HEK293T (cell line): ENCODE results near the gene MFAP2.

ENCODE experiments used
- ARNT ChIP-seq: fragments of 450-650 bp; IDR thresholded peaks from 2 replicates; pipeline ENCODE4 v1.6.1; 2017; ENCODE audit warnings: mild to moderate bottlenecking
- BHLHE40 ChIP-seq: fragments of 450-650 bp; IDR thresholded peaks from 2 replicates; pipeline ENCODE4 v1.6.1; 2016; ENCODE audit warnings: mild to moderate bottlenecking, moderate library complexity, borderline replicate concordance
- CTBP1 ChIP-seq: fragments of 450-650 bp; IDR thresholded peaks from 2 replicates; pipeline ENCODE4 v1.6.1; 2016; ENCODE audit warnings: borderline replicate concordance
- ELF4 ChIP-seq: fragments of 450-650 bp; IDR thresholded peaks from 2 replicates; pipeline ENCODE4 v1.6.1; 2017; ENCODE audit warnings: antibody characterized with exemption
- FOXA1 ChIP-seq: fragments of 450-650 bp; IDR thresholded peaks from 2 replicates; pipeline ENCODE4 v1.6.1; 2016; ENCODE audit warnings: mild to moderate bottlenecking
- FOXM1 ChIP-seq: fragments of 450-650 bp; IDR thresholded peaks from 2 replicates; pipeline ENCODE4 v1.6.1; 2017; ENCODE audit warnings: mild to moderate bottlenecking, borderline replicate concordance
- HDGF ChIP-seq: fragments of 450-650 bp; IDR thresholded peaks from 2 replicates; pipeline ENCODE4 v1.6.1; 2017; ENCODE audit warnings: antibody characterized with exemption, borderline replicate concordance
- L3MBTL2 ChIP-seq: fragments of 450-650 bp; conservative IDR thresholded peaks from 2 replicates; pipeline ENCODE4 v1.6.1; 2016; ENCODE audit warnings: mild to moderate bottlenecking
- LEF1 ChIP-seq: fragments of 450-650 bp; IDR thresholded peaks from 2 replicates; pipeline ENCODE4 v1.6.1; 2017; ENCODE audit warnings: mild to moderate bottlenecking, borderline replicate concordance
- NFRKB ChIP-seq: fragments of 450-650 bp; IDR thresholded peaks from 2 replicates; pipeline ENCODE4 v1.6.1; 2016; ENCODE audit warnings: mild to moderate bottlenecking, moderate library complexity
- SP1 ChIP-seq: fragments of 450-650 bp; IDR thresholded peaks from 2 replicates; pipeline ENCODE4 v1.6.1; 2017
- SUZ12 ChIP-seq: fragments of 450-650 bp; IDR thresholded peaks from 2 replicates; pipeline ENCODE4 v1.6.1; 2016; ENCODE audit warnings: mild to moderate bottlenecking
- TARDBP ChIP-seq: fragments of 450-650 bp; IDR thresholded peaks from 2 replicates; pipeline ENCODE4 v1.6.1; 2016
- ZNF384 ChIP-seq: fragments of 450-650 bp; IDR thresholded peaks from 2 replicates; pipeline ENCODE4 v1.6.1; 2016

DNA sequence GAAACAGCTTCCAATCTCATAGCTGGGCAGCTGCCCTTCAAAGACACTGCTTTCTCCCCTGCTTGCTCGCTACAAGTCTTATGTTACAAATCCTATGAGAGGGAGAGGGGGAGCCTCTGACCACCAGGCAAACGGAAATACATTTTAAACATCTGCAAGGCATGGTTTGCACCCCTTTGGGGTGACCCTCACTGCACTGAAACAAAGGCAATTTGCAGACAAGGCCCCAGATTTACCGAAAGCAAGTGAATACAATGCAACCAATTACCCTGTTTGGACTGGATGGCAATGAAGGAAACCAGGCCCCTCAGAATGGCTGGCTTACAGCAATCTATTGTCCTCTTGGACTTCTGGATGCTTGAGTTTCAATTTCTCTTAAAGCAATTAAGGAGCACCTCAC, 43.2 kb upstream of the MFAP2 start:
- no peak for TF ChIP-seq FOXA1
- no peak for TF ChIP-seq SUZ12
- TF ChIP-seq HDGF, result no peak
- TF ChIP-seq ELF4, result no peak
- TF ChIP-seq ARNT, result no peak
- no peak for TF ChIP-seq ZNF384
- TF ChIP-seq NFRKB, result no peak
- no peak for TF ChIP-seq CTBP1
- no peak for TF ChIP-seq FOXM1
- no peak for TF ChIP-seq SP1
- no peak for TF ChIP-seq BHLHE40
- TF ChIP-seq L3MBTL2, result no peak
- no peak for TF ChIP-seq TARDBP
- no peak for TF ChIP-seq LEF1
